ENCODE results near the gene LMO7. TPM values are rescaled to one million over a fixed set of nuclear protein-coding genes. Genes with fewer than 3 reads are reported as not detected.

LMO7 gene
- total RNA-seq, 1 donor from 2014 or later: 12.3 TPM

DNA sequence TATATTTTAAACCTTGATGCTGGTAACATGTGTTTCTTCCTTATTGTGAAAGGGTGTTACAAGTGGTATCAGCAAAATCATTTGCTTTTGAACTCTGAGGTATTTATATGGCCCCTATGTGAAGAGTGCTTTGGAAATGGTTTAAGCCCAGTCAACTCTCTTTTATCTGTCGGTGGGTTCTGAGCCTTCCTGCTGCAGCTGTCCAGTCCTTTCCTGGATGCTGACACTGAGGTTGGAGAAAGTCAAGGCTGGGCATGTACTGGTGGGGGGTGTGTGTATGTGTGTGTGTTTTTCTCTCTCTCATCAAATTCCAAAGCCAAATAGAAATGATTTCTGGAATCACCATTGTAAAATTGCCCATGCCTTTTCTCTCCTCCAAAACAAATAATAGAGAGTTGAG lies 221.2 kb downstream of the LMO7 start:
- no peak overlapping the region for H3K4me3 ChIP-seq (ENCODE audit: low read depth, low read length)
- DNase-seq (ENCODE audit: low read depth): no peak
- no peaks in the 10 kb centered on the region for H3K27me3 ChIP-seq (ENCODE audit: control insufficient read depth, insufficient read depth, low read length)
- TF ChIP-seq, protein P1, sequence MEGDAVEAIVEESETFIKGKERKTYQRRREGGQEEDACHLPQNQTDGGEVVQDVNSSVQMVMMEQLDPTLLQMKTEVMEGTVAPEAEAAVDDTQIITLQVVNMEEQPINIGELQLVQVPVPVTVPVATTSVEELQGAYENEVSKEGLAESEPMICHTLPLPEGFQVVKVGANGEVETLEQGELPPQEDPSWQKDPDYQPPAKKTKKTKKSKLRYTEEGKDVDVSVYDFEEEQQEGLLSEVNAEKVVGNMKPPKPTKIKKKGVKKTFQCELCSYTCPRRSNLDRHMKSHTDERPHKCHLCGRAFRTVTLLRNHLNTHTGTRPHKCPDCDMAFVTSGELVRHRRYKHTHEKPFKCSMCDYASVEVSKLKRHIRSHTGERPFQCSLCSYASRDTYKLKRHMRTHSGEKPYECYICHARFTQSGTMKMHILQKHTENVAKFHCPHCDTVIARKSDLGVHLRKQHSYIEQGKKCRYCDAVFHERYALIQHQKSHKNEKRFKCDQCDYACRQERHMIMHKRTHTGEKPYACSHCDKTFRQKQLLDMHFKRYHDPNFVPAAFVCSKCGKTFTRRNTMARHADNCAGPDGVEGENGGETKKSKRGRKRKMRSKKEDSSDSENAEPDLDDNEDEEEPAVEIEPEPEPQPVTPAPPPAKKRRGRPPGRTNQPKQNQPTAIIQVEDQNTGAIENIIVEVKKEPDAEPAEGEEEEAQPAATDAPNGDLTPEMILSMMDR (IDR thresholded peaks at IDR 0.05; ENCODE audit: insufficient read depth, low read length, poor library complexity, severe bottlenecking): no peak
- no peaks in the 10 kb centered on the region for H3K36me3 ChIP-seq (ENCODE audit: control insufficient read depth, insufficient read depth, low read length)

GRCh38 chr13:75860935-75861334 lies 224.8 kb downstream of the LMO7 start:
- Histone ChIP-seq H3K4me3 (ENCODE audit: low read depth, low read length) (no peak overlapping the region), H3K27me3 (ENCODE audit: control insufficient read depth, insufficient read depth, low read length) (no peaks in the 10 kb centered on the region), H3K36me3 (ENCODE audit: control insufficient read depth, insufficient read depth, low read length) (no peaks in the 10 kb centered on the region)
- no peak for DNase-seq (ENCODE audit: low read depth)
- TF ChIP-seq, protein P1 (IDR thresholded peaks at IDR 0.05; ENCODE audit: insufficient read depth, low read length, poor library complexity, severe bottlenecking): no peak

GRCh38 chr13:75861786-75862185 lies 225.7 kb downstream of the LMO7 start:
- no peak for DNase-seq (ENCODE audit: low read depth)

DNA sequence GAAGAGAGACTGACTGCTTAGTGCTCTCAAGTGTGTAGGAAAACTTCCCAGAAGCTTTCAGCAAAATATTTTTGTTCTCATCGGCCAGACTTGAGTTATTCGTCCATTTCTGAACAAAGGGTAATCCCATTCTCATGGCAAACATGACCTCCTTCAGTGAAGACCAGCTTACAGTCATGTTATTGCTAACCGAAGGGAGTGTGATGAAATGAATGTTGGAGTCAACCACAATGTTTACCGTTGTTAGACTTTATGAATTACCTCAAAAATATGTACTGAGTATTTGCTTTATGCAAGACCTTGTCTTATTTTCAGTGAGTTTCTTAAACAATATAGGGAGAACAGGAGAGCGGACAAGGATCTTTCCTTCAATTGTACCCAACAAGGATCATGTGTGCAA lies 228.6 kb downstream of the LMO7 start:
- Histone ChIP-seq H3K27me3 (ENCODE audit: control insufficient read depth, insufficient read depth, low read length) (no peaks in the 10 kb centered on the region), H3K4me3 (ENCODE audit: low read depth, low read length) (no peak overlapping the region), H3K36me3 (ENCODE audit: control insufficient read depth, insufficient read depth, low read length) (no peaks in the 10 kb centered on the region)
- no peak for DNase-seq (ENCODE audit: low read depth)
- TF ChIP-seq, protein P1 (IDR thresholded peaks at IDR 0.05; ENCODE audit: insufficient read depth, low read length, poor library complexity, severe bottlenecking): no peak

More at GRCh38 chr13:75861786-75862185, 225.7 kb downstream of the LMO7 start:
- Histone ChIP-seq H3K36me3 (ENCODE audit: control insufficient read depth, insufficient read depth, low read length) (no peaks in the 10 kb centered on the region), H3K27me3 (ENCODE audit: control insufficient read depth, insufficient read depth, low read length) (no peaks in the 10 kb centered on the region), H3K4me3 (ENCODE audit: low read depth, low read length) (no peak overlapping the region)
- TF ChIP-seq, protein P1 (IDR thresholded peaks at IDR 0.05; ENCODE audit: insufficient read depth, low read length, poor library complexity, severe bottlenecking): no peak

GRCh38 chr13:75867379-75868117 lies 231.4 kb downstream of the LMO7 start:
- Histone ChIP-seq H3K36me3 (ENCODE audit: control insufficient read depth, insufficient read depth, low read length) (no peaks in the 10 kb centered on the region), H3K4me3 (ENCODE audit: low read depth, low read length) (no peak overlapping the region), H3K27me3 (ENCODE audit: control insufficient read depth, insufficient read depth, low read length) (no peaks in the 10 kb centered on the region)
- TF ChIP-seq, protein P1 (IDR thresholded peaks at IDR 0.05; ENCODE audit: insufficient read depth, low read length, poor library complexity, severe bottlenecking): no peak
- no peak for DNase-seq (ENCODE audit: low read depth)

GRCh38 chr13:75869981-75870380 lies 233.9 kb downstream of the LMO7 start:
- Histone ChIP-seq H3K27me3 (ENCODE audit: control insufficient read depth, insufficient read depth, low read length) (no peaks in the 10 kb centered on the region), H3K36me3 (ENCODE audit: control insufficient read depth, insufficient read depth, low read length) (no peaks in the 10 kb centered on the region), H3K4me3 (ENCODE audit: low read depth, low read length) (no peak overlapping the region)
- TF ChIP-seq, protein P1 (IDR thresholded peaks at IDR 0.05; ENCODE audit: insufficient read depth, low read length, poor library complexity, severe bottlenecking): no peak
- no peak for DNase-seq (ENCODE audit: low read depth)

Data from kidney epithelial cell (primary cell).